HCT116 (cell line): ENCODE results near the gene TJP3. TPM values are rescaled to one million over a fixed set of nuclear protein-coding genes. Genes with fewer than 3 reads are reported as not detected.

Experiments
- ATAC-seq: fragments of 200-7000 bp; cut with Tn5 transposase; 2 replicates; pipeline ENCODE4 v1.9.1; 2020; ENCODE audit warnings: mild to moderate bottlenecking, moderate library complexity
- BruUV-seq: library from RNA; stranded (reverse); fragments of 400-500 nt; replicated peaks from 2 replicates; lab custom pipeline; 2021; lab: Mats Ljungman, UMichigan
- CTCF ChIA-PET: fragments of 300-600 bp; sonication (Branson Sonifier 250); formaldehyde crosslinking; loops from one replicate; lab custom pipeline; 2021; ENCODE audit warnings: antibody characterized with exemption; lab: Charles Lee
- POLR2A ChIA-PET: fragments of 300-600, 350-600 bp; sonication (Branson Sonifier 250); formaldehyde crosslinking; loops from one replicate; lab custom pipeline; 2021; ENCODE audit warnings: antibody characterized with exemption; lab: Charles Lee
- RAD21 ChIA-PET, 2 experiments: fragments of 300-600 bp; sonication (Branson Sonifier 250); formaldehyde crosslinking; loops; one replicate each; lab custom pipeline; 2023; ENCODE audit warnings: low total read pairs in 2 of 2; ENCODE audit not compliant: uncharacterized antibody in 2 of 2, unreplicated experiment in 2 of 2, low non-redundant PET in 1 of 2; lab: Charles Lee
- DNase-seq: peaks from one replicate; pipeline ENCODE4 v3.0.0-alpha.2; 2010; ENCODE audit warnings: low read depth, low spot score
- H2AFZ ChIP-seq: fragments of 200-600 bp; shearing (Covaris generic), sonication (generic); 2 replicates; pipeline ENCODE4 v1.6.1; 2017; ENCODE audit warnings: low read depth, mixed run types, mixed read lengths, antibody characterized with exemption, low read length; ENCODE audit not compliant: poor library complexity, severe bottlenecking
- H3K27ac ChIP-seq: 2 replicates; pipeline ENCODE4 v1.5.1; 2012; ENCODE audit warnings: low read depth, low read length
- H3K27me3 ChIP-seq: fragments of 200-600 bp; sonication (generic); 2 replicates; pipeline ENCODE4 v1.6.1; 2016; ENCODE audit warnings: mixed run types, low read length, mixed read lengths; ENCODE audit not compliant: insufficient read depth
- H3K36me3 ChIP-seq, 2 experiments: fragments of 200-500 bp in 1 of 2; fragments of 200-600 bp in 1 of 2; sonication (Bioruptor generic) in 1 of 2; sonication (generic) in 1 of 2; 2 replicates each; pipeline versions ENCODE4 v1.5.1 to v1.6.1; 2014 to 2016; ENCODE audit warnings: low read length in 2 of 2, inconsistent platforms in 1 of 2, mixed read lengths in 1 of 2, mixed run types in 1 of 2; ENCODE audit not compliant: insufficient read depth in 2 of 2, control insufficient read depth in 1 of 2
- H3K4me1 ChIP-seq, 2 experiments: fragments of 200-600 bp in 1 of 2; sonication (generic) in 1 of 2; 2 replicates each; pipeline versions ENCODE4 v1.5.1 to v1.6.1; 2012 to 2017; ENCODE audit warnings: low read length in 2 of 2, inconsistent platforms in 1 of 2, mild to moderate bottlenecking in 1 of 2, mixed read lengths in 1 of 2, mixed run types in 1 of 2, moderate library complexity in 1 of 2; ENCODE audit not compliant: insufficient read depth in 2 of 2, control insufficient read depth in 1 of 2
- H3K4me2 ChIP-seq: fragments of 200-600 bp; sonication (generic); 2 replicates; pipeline ENCODE4 v1.6.1; 2017; ENCODE audit warnings: mixed run types, low read length, mixed read lengths
- H3K4me3 ChIP-seq, 2 experiments: fragments of 200-600 bp in 1 of 2; sonication (generic) in 1 of 2; replicated peaks in 1 of 2; 2 replicates each; pipeline ENCODE4 v1.5.1; 2011 to 2016; ENCODE audit warnings: low read length in 2 of 2, control low read depth in 1 of 2, low read depth in 1 of 2, mild to moderate bottlenecking in 1 of 2, mixed read lengths in 1 of 2, mixed run types in 1 of 2
- H3K79me2 ChIP-seq: fragments of 200-600 bp; sonication (generic); 2 replicates; pipeline ENCODE4 v1.6.1; 2017; ENCODE audit warnings: mild to moderate bottlenecking, mixed run types, low read length, moderate library complexity, mixed read lengths; ENCODE audit not compliant: insufficient read depth
- H3K9ac ChIP-seq: fragments of 200-600 bp; sonication (generic); 2 replicates; pipeline ENCODE4 v1.6.1; 2016; ENCODE audit warnings: low read length, mixed read lengths
- H3K9me2 ChIP-seq: fragments of 200-600 bp; sonication (generic), shearing (Covaris generic); 2 replicates; pipeline ENCODE4 v1.6.1; 2017; ENCODE audit warnings: mixed run types, mild to moderate bottlenecking, moderate library complexity; ENCODE audit not compliant: insufficient read depth
- H3K9me3 ChIP-seq, 2 experiments: fragments of 200-500 bp in 1 of 2; fragments of 200-600 bp in 1 of 2; sonication (Bioruptor generic) in 1 of 2; sonication (generic) in 1 of 2; 2 replicates each; pipeline ENCODE4 v1.6.1; 2014 to 2017; ENCODE audit warnings: low read length in 2 of 2, mixed read lengths in 2 of 2, inconsistent platforms in 1 of 2, low read depth in 1 of 2, mild to moderate bottlenecking in 1 of 2, mixed run types in 1 of 2, moderate library complexity in 1 of 2; ENCODE audit not compliant: control insufficient read depth in 1 of 2, insufficient read depth in 1 of 2
- H4K20me1 ChIP-seq: fragments of 200-600 bp; sonication (generic), shearing (Covaris generic); 2 replicates; pipeline ENCODE4 v1.6.1; 2017; ENCODE audit warnings: mixed run types, mild to moderate bottlenecking, moderate library complexity; ENCODE audit not compliant: insufficient read depth
- ATF3 ChIP-seq: IDR thresholded peaks from 2 replicates; pipeline ENCODE4 v1.6.1; 2012
- CEBPB ChIP-seq: IDR thresholded peaks from 2 replicates; pipeline ENCODE4 v1.6.1; 2012; ENCODE audit warnings: low read depth
- EGR1 ChIP-seq: IDR thresholded peaks from 2 replicates; pipeline ENCODE4 v1.6.1; 2012; ENCODE audit warnings: low read depth
- EZH2 ChIP-seq: fragments of 200-600 bp; sonication (generic); IDR thresholded peaks from 2 replicates; pipeline ENCODE4 v1.6.1; 2017; ENCODE audit warnings: antibody characterized with exemption, mixed run types
- EZH2phosphoT487 ChIP-seq: fragments of 200-600 bp; IDR thresholded peaks from 2 replicates; pipeline ENCODE4 v1.6.1; 2018; ENCODE audit warnings: antibody characterized with exemption, borderline replicate concordance
- SRF ChIP-seq: IDR thresholded peaks from 2 replicates; pipeline ENCODE4 v1.6.1; 2012; ENCODE audit warnings: low read depth
- intact Hi-C: fragments of 100-400 bp; cut with micrococcal nuclease; formaldehyde crosslinking; loops from 2 replicates; pipeline ENCODE4 v1.10.0; 2022
- total RNA-seq: library from RNA; stranded (reverse); gene quantifications from one replicate; pipeline ENCODE4 v1.2.1, GENCODE V29; 2021; ENCODE audit not compliant: unreplicated experiment

The TJP3 gene
- total RNA-seq, 1 experiment from 2014 or later = 69.6 TPM

DNA sequence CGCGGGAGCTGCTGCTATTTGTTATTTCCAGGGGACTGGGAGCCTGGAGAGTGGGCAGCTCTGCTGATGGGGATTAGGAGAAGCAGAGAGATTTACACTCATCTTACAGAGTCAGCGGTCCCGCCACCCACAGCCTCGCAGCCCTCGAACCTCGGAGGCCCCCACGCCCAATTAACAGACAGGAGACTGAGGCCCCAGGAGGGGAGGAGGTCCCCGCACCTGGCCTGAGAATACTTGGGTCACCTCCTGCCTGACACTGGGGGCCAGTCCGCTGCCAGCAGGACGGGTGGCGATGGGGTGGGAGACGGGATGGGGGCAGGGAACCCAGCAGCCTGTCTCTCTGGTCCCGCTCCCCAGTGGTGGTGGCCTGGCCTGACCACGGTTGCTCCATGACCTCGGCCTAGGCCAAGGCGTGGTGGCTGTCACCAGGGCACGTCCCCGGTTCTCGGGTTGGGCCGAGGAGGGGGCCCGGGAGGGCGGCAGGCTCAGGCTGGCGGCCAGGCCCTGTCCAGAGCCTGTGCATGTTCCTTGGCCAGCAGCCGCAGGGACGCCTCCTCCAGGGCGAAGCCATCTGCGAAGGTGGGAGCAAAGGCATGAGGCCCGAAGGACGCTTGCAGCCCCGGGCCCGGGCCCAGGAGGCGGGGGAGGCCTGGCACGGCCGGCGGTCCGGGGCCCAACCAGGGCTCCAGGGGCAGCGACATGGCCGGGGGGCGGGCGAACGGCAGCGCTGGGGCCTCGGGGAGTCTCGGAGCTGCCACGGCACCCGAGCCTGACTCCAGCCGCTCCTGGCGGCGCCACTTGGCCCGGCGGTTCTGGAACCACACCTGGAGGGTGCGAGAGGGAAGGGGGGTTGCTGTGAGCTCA is 62.2 kb downstream of the TJP3 start:
- Histone ChIP-seq H3K4me3 (no peak overlapping the region), H3K36me3 (peaks cover 0 to under 1% of the 10 kb centered on the region in 2 experiments; a peak in 2 of 4 replicates), H3K27ac (no peak overlapping the region), H3K9ac (no peak overlapping the region), H3K9me3 (no peaks in the 10 kb centered on the region), H3K79me2 (no peaks in the 10 kb centered on the region), H3K27me3 (no peaks in the 10 kb centered on the region), H3K4me2 (no peak overlapping the region), H2AFZ (no peak overlapping the region), H3K9me2 (no peaks in the 10 kb centered on the region), H4K20me1 (no peaks in the 10 kb centered on the region), H3K4me1 (no peaks in the 10 kb centered on the region)
- CTCF ChIA-PET = interaction anchor here (1.2 kb wide), 1 partner anchor 218 kb away, joined by 3 read pairs; no protein-coding TSS in a partner anchor
- RAD21 ChIA-PET = no interaction called here
- intact Hi-C loops = no loop called here
- DNase-seq (no peak), ATAC-seq (no peak)
- no TSS peak for BruUV-seq
- POLR2A ChIA-PET = no interaction called here
- no peak for TF ChIP-seq EZH2

- CTCF ChIA-PET = interaction anchor here (1.2 kb wide), 1 partner anchor 217 kb away, joined by 3 read pairs; no protein-coding TSS in a partner anchor
Observed at GRCh38 chr19:3771000-3771905, 63.1 kb downstream of the TJP3 start.

More at GRCh38 chr19:3771000-3771905, 63.1 kb downstream of the TJP3 start:
- intact Hi-C loops = no loop called here
- no peaks in the 10 kb centered on the region for H3K27me3 ChIP-seq
- H3K27ac ChIP-seq = no peak overlapping the region
- H3K79me2 ChIP-seq = no peaks in the 10 kb centered on the region
- TF ChIP-seq CEBPB (no peak), SRF (no peak), EZH2phosphoT487 (no peak), EGR1 (no peak), ATF3 (no peak)
- TF ChIP-seq, all 23 proteins: peak for 0
- Histone ChIP-seq H3K9ac (no peak overlapping the region), H3K4me1 (no peaks in the 10 kb centered on the region), H3K36me3 (no peaks in the 10 kb centered on the region; a peak in 2 of 4 replicates), H3K4me2 (no peak overlapping the region), H3K9me3 (no peaks in the 10 kb centered on the region), H4K20me1 (no peaks in the 10 kb centered on the region), H3K4me3 (no peak overlapping the region), H2AFZ (no peak overlapping the region), H3K9me2 (no peaks in the 10 kb centered on the region)
- no TSS peak for BruUV-seq
- DNase-seq = no peak
- ChIA-PET POLR2A (no interaction called here), RAD21 (no interaction called here)
- ATAC-seq = no peak
